CD4-positive, alpha-beta T cell (primary cell): ENCODE results near the gene ZEB1. TPM values are rescaled to one million over a fixed set of nuclear protein-coding genes. Genes with fewer than 3 reads are reported as not detected.
A peak's percentile ranks its signal among the peaks of the same experiment; 100 is the strongest.
"Not testable (repeated sequence)": the region's sequence is repeated elsewhere in the genome, so short reads cannot be mapped to it uniquely, and the experiment has no call there.

Experiments used
- ATAC-seq: fragments of 200-7000 bp; cut with Tn5 transposase; one replicate; pipeline ENCODE4 v1.10.0; 2022; ENCODE audit warnings: mild to moderate bottlenecking; ENCODE audit not compliant: poor library complexity
- CTCF ChIA-PET: fragments of 350-600 bp; sonication (Branson Sonifier 250); formaldehyde crosslinking; loops from one replicate; lab custom pipeline; 2021; ENCODE audit warnings: antibody characterized with exemption, inconsistent platforms; lab: Charles Lee
- POLR2A ChIA-PET: fragments of 350-600 bp; sonication (Branson Sonifier 250); formaldehyde crosslinking; loops from one replicate; lab custom pipeline; 2021; ENCODE audit warnings: antibody characterized with exemption, inconsistent platforms; lab: Charles Lee
- DNase-seq, 14 experiments: peaks; one replicate each; pipeline ENCODE4 v3.0.0-alpha.2; 2013 to 2020; ENCODE audit warnings: mixed read lengths in 2 of 14
- H3K27ac ChIP-seq, 2 donors: one replicate each; pipeline versions ENCODE4 v1.5.1 to v1.7.0; 2013; ENCODE audit warnings: low read length in 2 of 2, low read depth in 1 of 2, mild to moderate bottlenecking in 1 of 2
- H3K27me3 ChIP-seq, 2 experiments: 1 replicate in 1 of 2; 2 replicates in 1 of 2; pipeline versions ENCODE4 v1.6.1 to v1.7.0; 2013; ENCODE audit warnings: low read length in 2 of 2, control low read depth in 1 of 2, mild to moderate bottlenecking in 1 of 2, moderate library complexity in 1 of 2; ENCODE audit not compliant: insufficient read depth in 2 of 2, control insufficient read depth in 1 of 2
- H3K36me3 ChIP-seq: one replicate; pipeline ENCODE4 v1.6.1; 2013; ENCODE audit warnings: low read length, control low read depth; ENCODE audit not compliant: insufficient read depth
- H3K4me1 ChIP-seq: one replicate; pipeline ENCODE4 v1.6.1; 2013; ENCODE audit warnings: low read length, control low read depth; ENCODE audit not compliant: insufficient read depth
- H3K4me3 ChIP-seq: one replicate; pipeline ENCODE4 v1.5.1; 2013; ENCODE audit warnings: mild to moderate bottlenecking, low read length, moderate library complexity
- H3K9me3 ChIP-seq, 2 experiments: 1 replicate in 1 of 2; 2 replicates in 1 of 2; pipeline versions ENCODE4 v1.6.1 to v1.7.0; 2013; ENCODE audit warnings: low read length in 2 of 2, mild to moderate bottlenecking in 2 of 2, control low read depth in 1 of 2, moderate library complexity in 1 of 2; ENCODE audit not compliant: control insufficient read depth in 1 of 2, insufficient read depth in 1 of 2
- H3K27ac Mint-ChIP-seq: one replicate; pipeline ENCODE4 v1.8.0; 2020; ENCODE audit warnings: mixed read lengths
- H3K27me3 Mint-ChIP-seq: one replicate; pipeline ENCODE4 v1.8.0; 2021; ENCODE audit warnings: mixed read lengths
- H3K36me3 Mint-ChIP-seq: one replicate; pipeline ENCODE4 v1.8.0; 2021; ENCODE audit warnings: low read depth, mixed read lengths
- H3K4me1 Mint-ChIP-seq: one replicate; pipeline ENCODE4 v1.8.0; 2021; ENCODE audit warnings: low read depth, mixed read lengths
- H3K4me3 Mint-ChIP-seq: one replicate; pipeline ENCODE4 v1.8.0; 2020; ENCODE audit warnings: mild to moderate bottlenecking, mixed read lengths
- H3K9me3 Mint-ChIP-seq: one replicate; pipeline ENCODE4 v1.8.0; 2020; ENCODE audit warnings: mixed read lengths
- CTCF ChIP-seq: fragments of 200-600 bp; IDR thresholded peaks from one replicate; pipeline ENCODE4 v1.8.0; 2022; ENCODE audit warnings: antibody characterized with exemption, mild to moderate bottlenecking
- intact Hi-C, 2 experiments: fragments of 100-400 bp; cut with DNase I in 1 of 2; cut with micrococcal nuclease in 1 of 2; formaldehyde crosslinking; loops; one replicate each; pipeline versions ENCODE4 v1.15.1 to v1.9.0; 2023 to 2025; cut with DNase I, micrococcal nuclease
- total RNA-seq, 174 experiments: library from RNA in 2 of 174; stranded (reverse) in 2 of 174; gene quantifications; one replicate each; pipeline ENCODE4 v1.2.3 and lab custom pipeline; 2021 to 2026

Gene ZEB1
- total RNA-seq, 2 experiments from 2014 or later: 132 to 134 TPM

- ChIA-PET CTCF (no interaction called here), POLR2A (no interaction called here)
- Mint-ChIP-seq H3K4me1 (peaks cover 49% of the 10 kb centered on the region), H3K4me3 (no peak overlapping the region), H3K9me3 (peaks cover 2% of the 10 kb centered on the region), H3K27me3 (no peaks in the 10 kb centered on the region), H3K36me3 (peaks cover 35% of the 10 kb centered on the region), H3K27ac (no peak overlapping the region)
- no peak overlapping the region for H3K4me3 ChIP-seq
- H3K27ac ChIP-seq: no peak overlapping the region
- no peaks in the 10 kb centered on the region for H3K4me1 ChIP-seq
- TF ChIP-seq CTCF: no peak
- DNase-seq (no peak), ATAC-seq (peak; percentile 54)
- H3K9me3 ChIP-seq: no peaks in the 10 kb centered on the region
- intact Hi-C loops: no loop called here
- H3K27me3 ChIP-seq: no peaks in the 10 kb centered on the region
- H3K36me3 ChIP-seq: no peaks in the 10 kb centered on the region
Measured at GRCh38 chr10:31404640-31405039, 85.6 kb downstream of the ZEB1 start.

GRCh38 chr10:31405829-31406228 lies 86.8 kb downstream of the ZEB1 start:
- CTCF ChIA-PET, H3K9me3 Mint-ChIP-seq, H3K27me3 Mint-ChIP-seq, H3K4me3 Mint-ChIP-seq, ATAC-seq, H3K27ac ChIP-seq, H3K4me1 ChIP-seq, POLR2A ChIA-PET, intact Hi-C loops, DNase-seq, H3K27me3 ChIP-seq, H3K27ac Mint-ChIP-seq, H3K36me3 ChIP-seq, H3K4me3 ChIP-seq, H3K9me3 ChIP-seq: not testable (repeated sequence)
- H3K36me3 Mint-ChIP-seq: peaks cover 47% of the 10 kb centered on the region
- H3K4me1 Mint-ChIP-seq: peaks cover 50% of the 10 kb centered on the region

GRCh38 chr10:31412397-31412796 lies 93.4 kb downstream of the ZEB1 start:
- H3K27ac ChIP-seq, intact Hi-C loops, H3K4me3 Mint-ChIP-seq, H3K4me3 ChIP-seq, H3K27me3 ChIP-seq, ATAC-seq, H3K9me3 Mint-ChIP-seq, CTCF ChIA-PET, H3K36me3 ChIP-seq, POLR2A ChIA-PET, H3K9me3 ChIP-seq, H3K27me3 Mint-ChIP-seq, DNase-seq, H3K4me1 ChIP-seq, H3K27ac Mint-ChIP-seq: not testable (repeated sequence)
- Mint-ChIP-seq H3K36me3 (peaks cover 37% of the 10 kb centered on the region), H3K4me1 (peaks cover 59% of the 10 kb centered on the region)

- DNase-seq: no peak
- CTCF ChIA-PET: no interaction called here
- no peaks in the 10 kb centered on the region for H3K27me3 ChIP-seq
- POLR2A ChIA-PET: interaction anchor here (0.7 to 1.3 kb wide), 2 partner anchors 19 to 397 kb away, joined by 3 read pairs; no protein-coding TSS in a partner anchor
- Mint-ChIP-seq H3K4me1 (peaks cover 69% of the 10 kb centered on the region), H3K36me3 (peaks cover 37% of the 10 kb centered on the region), H3K4me3 (no peak overlapping the region), H3K27me3 (no peaks in the 10 kb centered on the region), H3K27ac (no peak overlapping the region), H3K9me3 (no peaks in the 10 kb centered on the region)
- H3K4me3 ChIP-seq: no peak overlapping the region
- H3K9me3 ChIP-seq: peaks cover 0 to 5% of the 10 kb centered on the region in 2 experiments
- no peaks in the 10 kb centered on the region for H3K36me3 ChIP-seq
- intact Hi-C loops: no loop called here
- TF ChIP-seq CTCF: no peak
- no peak overlapping the region for H3K27ac ChIP-seq
- no peak for ATAC-seq
- H3K4me1 ChIP-seq: no peaks in the 10 kb centered on the region
Measured at GRCh38 chr10:31413325-31413724, 94.3 kb downstream of the ZEB1 start.
